Hematopoietic multipotent progenitor cell (in vitro differentiated cells): ENCODE results near the gene MICALL1. TPM values are rescaled to one million over a fixed set of nuclear protein-coding genes. Genes with fewer than 3 reads are reported as not detected.
A peak's percentile ranks its signal among the peaks of the same experiment; 100 is the strongest.

ENCODE experiments used
- DNase-seq, 3 donors: peaks; one replicate each; pipeline ENCODE4 v3.0.0-alpha.2; 2011 to 2015; ENCODE audit warnings: low read depth in 2 of 3, low spot score in 2 of 3
- total RNA-seq: library from RNA; depleted of rRNA; stranded (reverse); fragments of >200 nt; gene quantifications from one replicate; pipeline ENCODE4 v1.2.3, GENCODE V29; 2012

The MICALL1 gene
- total RNA-seq, 1 donor = 38.5 TPM

- DNase-seq = no peak
Observed at GRCh38 chr22:37979782-37980181, 73.7 kb downstream of the MICALL1 start.

GRCh38 chr22:37981282-37982011 lies 75.3 kb downstream of the MICALL1 start:
- no peak for DNase-seq

DNA sequence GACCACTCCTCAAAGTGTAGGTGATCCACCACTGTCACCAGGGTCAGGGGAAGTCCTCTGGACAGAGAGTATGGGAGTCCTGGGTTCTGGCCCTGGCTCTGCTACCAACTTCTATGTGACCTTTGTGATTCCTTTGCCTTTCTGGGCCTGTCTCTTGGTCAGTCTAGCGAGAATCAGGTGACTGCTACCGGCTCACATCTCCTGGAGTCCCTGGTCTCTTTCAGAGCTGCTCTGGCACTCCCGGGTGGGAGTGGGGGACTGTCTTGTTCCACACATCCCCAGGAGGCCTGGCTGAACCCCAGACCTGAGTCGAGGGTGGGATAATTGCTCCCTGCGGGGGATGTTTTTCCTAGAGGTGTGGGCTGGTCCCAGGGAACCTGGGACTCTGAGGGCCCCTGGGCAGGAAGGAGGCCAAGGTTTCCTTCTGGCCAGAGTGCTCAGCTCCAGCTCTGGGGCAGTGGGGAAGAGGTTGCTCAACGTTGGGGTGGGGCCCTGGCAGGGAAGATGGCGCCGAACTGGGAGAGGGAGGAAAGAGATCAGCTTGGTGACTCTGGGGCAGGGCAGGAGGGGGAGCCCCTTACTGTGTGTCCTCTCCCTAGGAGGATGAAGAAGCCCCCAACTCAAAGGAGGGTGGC lies 76.2 kb downstream of the MICALL1 start:
- no peak for DNase-seq

DNA sequence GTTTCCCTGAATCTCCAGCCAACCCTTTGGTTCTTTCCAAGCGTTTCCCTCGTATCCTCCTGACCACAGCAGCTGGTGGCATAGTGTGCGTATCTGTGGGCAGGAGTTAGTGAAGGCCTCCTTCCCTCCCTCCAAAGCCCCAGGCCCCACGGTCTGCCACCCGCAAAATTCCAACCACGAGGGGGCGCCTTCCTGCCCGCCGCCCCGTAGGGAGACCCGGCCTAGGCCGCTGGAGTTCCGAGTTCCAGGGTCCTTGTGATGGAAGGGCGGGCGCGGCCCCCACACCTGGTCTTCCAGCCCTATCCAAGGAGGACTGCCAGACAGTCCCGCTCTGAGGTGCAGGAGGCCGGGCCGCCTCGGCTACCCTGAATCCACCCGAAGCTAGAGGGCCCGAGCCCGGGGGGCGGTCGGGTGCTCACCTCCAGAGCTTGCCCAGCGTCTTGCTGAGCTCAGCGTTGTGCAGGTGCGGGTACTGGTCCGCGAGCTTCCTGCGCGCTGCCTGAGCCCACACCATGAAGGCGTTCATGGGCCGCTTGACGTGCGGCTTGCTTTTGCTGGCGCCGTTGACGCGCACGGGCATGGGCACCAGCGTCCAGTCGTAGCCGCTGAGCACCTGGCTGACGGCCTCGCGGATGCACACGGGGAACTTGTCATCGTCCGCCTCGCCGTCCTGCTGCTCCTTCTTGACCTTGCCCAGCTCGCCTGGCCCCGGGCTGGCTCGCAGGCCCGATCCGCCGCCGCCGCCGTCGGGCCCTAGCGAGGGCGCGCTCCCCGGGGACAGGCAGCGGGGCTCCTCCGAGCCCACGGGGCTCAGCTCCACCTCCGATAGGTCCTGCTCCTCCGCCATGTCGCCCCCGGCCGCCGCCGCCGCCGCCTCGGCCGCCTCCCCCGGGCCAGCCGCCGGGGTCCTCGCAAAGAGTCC lies 77.1 kb downstream of the MICALL1 start:
- no peak for DNase-seq

DNA sequence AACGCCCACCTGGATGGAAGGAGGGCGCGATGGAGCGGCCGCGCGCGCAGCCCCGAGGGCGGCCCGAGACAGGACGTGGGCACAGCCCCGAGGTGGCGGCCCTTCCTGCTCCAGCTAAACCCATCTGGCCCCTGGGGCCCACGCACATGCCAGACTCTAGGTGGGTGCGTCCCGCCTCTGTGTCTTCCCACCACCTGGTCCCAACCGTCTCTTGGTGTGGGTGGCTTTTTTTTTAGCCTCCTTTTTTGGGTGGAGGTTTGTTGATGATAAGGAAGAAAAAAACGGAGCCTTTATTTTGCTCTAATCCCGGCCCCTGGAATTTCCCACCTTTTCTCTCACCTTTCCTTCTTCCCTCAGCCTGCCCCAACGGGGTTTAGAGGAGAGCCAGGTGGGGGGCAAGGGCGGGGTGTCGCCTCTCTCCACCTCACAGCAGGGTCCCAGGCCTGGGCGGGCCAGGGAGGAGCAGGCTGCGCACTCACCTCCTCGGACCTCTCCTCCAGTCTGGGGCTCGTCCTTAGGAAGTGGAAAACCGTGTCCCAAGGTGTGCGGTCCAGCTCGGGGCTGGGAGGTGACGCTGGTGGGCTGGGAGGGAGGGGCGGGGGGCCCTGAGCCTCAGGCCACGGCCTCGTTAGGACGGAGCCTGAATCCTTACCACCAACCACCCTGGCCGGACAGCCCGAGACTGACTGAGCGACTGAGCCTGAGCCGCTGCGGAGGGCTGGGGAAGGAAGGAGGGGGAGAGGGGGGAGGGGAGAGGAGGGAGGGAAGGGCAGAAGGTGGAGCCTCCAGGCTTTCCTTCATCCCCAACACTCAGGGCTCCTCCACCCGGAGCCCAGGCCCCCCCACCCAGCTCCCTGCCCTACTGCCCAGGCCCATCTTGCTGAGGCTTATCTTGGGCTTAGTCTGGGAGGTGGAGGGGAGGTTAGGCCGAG lies 78.0 kb downstream of the MICALL1 start, which contains the start of gene SOX10:
TSS of gene SOX10 (minus strand) at position 696 of the 932 bp plus-strand sequence. CDS start 771 bp downstream, outside the sequence.
- no peak for DNase-seq

- no peak for DNase-seq
Observed at GRCh38 chr22:37985050-37985585, 79.0 kb downstream of the MICALL1 start.

GRCh38 chr22:37985751-37986281 lies 79.7 kb downstream of the MICALL1 start:
- no peak for DNase-seq

DNA sequence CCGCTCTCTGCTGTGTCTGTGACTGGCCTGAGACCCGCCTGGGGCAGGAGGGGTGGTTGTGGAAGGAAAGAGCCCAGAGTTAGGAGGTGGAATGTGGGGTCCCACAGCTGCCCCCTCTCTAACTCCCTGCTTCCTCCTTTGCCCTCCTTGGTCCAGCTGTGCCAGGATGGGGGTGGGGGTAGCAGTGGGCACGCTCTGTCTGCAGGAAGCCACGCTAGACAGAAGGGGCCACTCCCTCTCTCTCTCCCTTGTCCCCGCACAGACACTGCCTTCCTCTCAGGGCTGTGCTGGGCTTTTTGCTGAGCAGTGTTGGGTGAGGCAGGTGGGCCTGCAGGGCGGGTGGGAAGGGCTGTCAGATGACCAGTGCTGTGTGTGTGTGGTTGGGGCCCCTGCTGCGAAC lies 80.3 kb downstream of the MICALL1 start:
- peak in 1 of 3 donors; percentile 29 for DNase-seq

- DNase-seq = no peak
Observed at GRCh38 chr22:37989146-37990045, 83.3 kb downstream of the MICALL1 start.

- no peak for DNase-seq
Observed at GRCh38 chr22:37990301-37990700, 84.2 kb downstream of the MICALL1 start.

GRCh38 chr22:37990862-37991261 lies 84.8 kb downstream of the MICALL1 start:
- no peak for DNase-seq

DNA sequence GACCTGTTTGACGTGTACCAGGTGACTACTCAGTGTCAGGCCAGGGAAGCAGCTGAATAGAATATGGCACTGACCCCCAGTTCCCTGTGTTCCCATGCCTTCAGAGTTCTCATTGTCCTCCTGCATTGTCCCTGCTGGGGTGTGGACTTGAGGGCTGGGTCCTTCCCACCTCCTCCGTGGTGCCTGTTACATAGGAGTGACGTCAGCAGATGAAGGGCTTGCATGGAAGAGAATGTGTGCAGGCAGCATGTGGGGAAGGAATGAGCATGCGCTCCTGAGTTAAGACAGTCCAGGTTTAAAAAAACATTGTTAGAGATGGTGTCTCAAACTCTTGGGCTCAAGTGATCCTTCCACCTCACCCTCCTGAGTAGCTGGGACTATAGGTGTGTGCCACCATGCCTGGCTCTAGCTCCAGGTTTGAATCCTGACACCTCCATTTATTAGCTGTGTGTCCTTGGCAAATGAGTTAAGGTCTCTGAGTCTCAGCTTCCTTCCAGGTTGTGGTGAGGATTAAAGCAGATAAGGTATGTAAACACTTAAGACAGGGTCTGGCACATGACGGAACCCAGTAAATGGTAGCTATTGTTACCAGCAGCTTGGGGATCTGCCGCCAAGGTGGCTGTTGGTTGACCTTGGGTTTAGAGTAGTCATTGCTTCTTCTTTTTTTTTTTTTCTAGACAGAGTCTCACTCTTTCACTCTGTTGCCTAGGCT lies 85.8 kb downstream of the MICALL1 start:
- DNase-seq = no peak

Other genes starting within 250 kb of the MICALL1 start
- gene PDXP, start 247.6 kb upstream of the MICALL1 start, total RNA-seq = 25.6 TPM
- 346 TPM for gene LGALS1, start 230.7 kb upstream of the MICALL1 start, total RNA-seq
- 27.2 TPM for gene NOL12, start 220.0 kb upstream of the MICALL1 start, total RNA-seq
- gene TRIOBP, start 209.2 kb upstream of the MICALL1 start, total RNA-seq = 59.2 TPM
- gene GCAT, start 98.4 kb upstream of the MICALL1 start, total RNA-seq = 29.9 TPM
- under 0.01 TPM for gene GALR3, start 82.9 kb upstream of the MICALL1 start, total RNA-seq
- gene ANKRD54, start 62.0 kb upstream of the MICALL1 start, total RNA-seq = 65.2 TPM
- gene EIF3L, start 56.9 kb upstream of the MICALL1 start, total RNA-seq = 1,099 TPM
- gene C22orf23, start 47.3 kb downstream of the MICALL1 start, total RNA-seq = under 0.01 TPM
- 30.7 TPM for gene POLR2F, start 47.4 kb downstream of the MICALL1 start, total RNA-seq
- not detected for gene SOX10, start 78.3 kb downstream of the MICALL1 start, total RNA-seq
- gene PICK1, start 151.1 kb downstream of the MICALL1 start, total RNA-seq = 48.7 TPM
- gene SLC16A8, start 177.9 kb downstream of the MICALL1 start, total RNA-seq = under 0.01 TPM
- gene BAIAP2L2, start 204.4 kb downstream of the MICALL1 start, total RNA-seq = under 0.01 TPM